VCaP (cell line): ENCODE measurements around the gene PANX1.

ENCODE experiments used
- H3K27ac ChIP-seq: fragments of 450-650 bp; 2 replicates; pipeline ENCODE4 v1.5.1; 2017
- CTCF ChIP-seq: fragments of 450-650 bp; conservative IDR thresholded peaks from 2 replicates; pipeline ENCODE4 v1.5.1; 2017; ENCODE audit warnings: mild to moderate bottlenecking, moderate library complexity

The PANX1 gene

DNA sequence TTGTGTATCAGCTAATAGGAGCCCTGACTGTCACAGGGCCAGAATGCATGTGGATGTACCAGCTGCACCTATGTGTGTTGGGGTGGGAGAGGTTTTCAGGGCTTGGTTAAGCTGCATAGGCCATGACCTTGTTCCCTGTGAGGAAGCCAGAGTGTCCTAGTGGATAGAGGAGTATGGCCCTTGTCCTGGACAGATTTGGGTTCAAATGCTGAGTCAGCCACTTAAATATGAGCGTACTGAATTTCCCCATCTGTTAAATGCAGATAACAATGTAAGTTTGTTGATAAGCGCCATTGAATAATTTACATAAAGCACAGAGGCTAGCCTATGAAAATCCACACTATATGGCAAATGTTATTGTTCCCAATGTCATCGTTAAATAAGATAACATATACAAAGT, 74.4 kb downstream of the PANX1 start:
- TF ChIP-seq CTCF: no peak
- H3K27ac ChIP-seq: no peak overlapping the region

DNA sequence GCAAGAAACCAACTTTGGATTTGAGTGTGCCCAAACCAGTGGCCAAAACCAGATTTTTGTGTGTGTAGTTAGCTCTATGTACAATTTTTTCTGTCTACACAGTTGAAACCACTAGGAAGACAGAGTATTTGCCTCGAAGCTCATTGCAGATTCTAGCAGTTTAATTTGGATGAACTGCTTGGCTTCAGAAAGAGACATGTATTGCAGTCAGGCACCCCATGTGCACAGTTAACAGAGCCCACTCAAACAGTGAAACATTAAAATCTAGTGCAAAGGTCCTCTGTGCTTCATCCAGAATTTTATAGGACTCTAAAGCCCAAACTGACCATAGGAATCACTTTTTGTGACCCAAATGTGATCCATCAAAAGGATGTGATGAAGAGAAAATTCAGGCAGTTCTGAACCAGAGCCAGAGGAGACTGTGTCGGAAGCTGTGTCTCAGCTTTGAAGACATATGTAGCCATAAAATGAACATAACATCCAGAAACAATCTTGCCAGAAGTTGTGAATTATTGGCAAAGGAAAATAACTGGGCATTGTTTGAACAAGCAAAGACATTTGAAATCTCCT, 82.7 kb downstream of the PANX1 start:
- no peak for TF ChIP-seq CTCF
- H3K27ac ChIP-seq: no peak overlapping the region

GRCh38 chr11:94212898-94213297, 84.3 kb downstream of the PANX1 start:
- TF ChIP-seq CTCF: no peak
- H3K27ac ChIP-seq: no peak overlapping the region

- H3K27ac ChIP-seq: no peak overlapping the region
These were observed 89.1 kb downstream of the PANX1 start for GRCh38 chr11:94217705-94218104.

GRCh38 chr11:94218372-94218771, 89.7 kb downstream of the PANX1 start:
- H3K27ac ChIP-seq: no peak overlapping the region
- TF ChIP-seq CTCF: no peak

More at GRCh38 chr11:94217705-94218104, 89.1 kb downstream of the PANX1 start:
- TF ChIP-seq CTCF: no peak

DNA sequence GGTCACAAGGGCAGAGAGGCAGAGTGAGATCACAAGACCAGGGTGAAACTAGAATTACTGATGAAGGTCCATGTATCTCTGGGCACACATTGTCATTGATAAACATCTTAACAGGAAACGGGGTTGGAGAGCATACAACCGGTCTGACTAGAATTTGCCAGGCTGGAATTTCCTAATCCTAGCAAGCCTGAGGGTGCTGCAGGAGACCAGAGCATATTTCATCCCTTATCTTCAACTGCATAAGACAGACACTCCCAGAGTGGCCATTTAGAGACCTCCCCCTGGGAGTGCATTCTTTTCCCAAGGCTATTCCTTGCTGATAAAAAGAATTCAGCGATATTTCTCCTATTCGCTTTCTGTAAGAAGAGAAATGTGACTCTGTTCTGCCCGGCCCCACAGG, 91.1 kb downstream of the PANX1 start:
- TF ChIP-seq CTCF: no peak
- no peak overlapping the region for H3K27ac ChIP-seq

- no peak overlapping the region for H3K27ac ChIP-seq
- TF ChIP-seq CTCF: no peak
These were observed 95.4 kb downstream of the PANX1 start for GRCh38 chr11:94224078-94224477.
